K562 (cell line): ENCODE results near the gene PKP1.

Source experiments
- BRF1 ChIP-seq: IDR thresholded peaks from 3 replicates; pipeline ENCODE4 v1.6.1; 2011; ENCODE audit warnings: borderline replicate concordance, mild to moderate bottlenecking; ENCODE audit not compliant: insufficient read length; ENCODE audit errors: extremely low read depth
- CTCF ChIP-seq, 3 experiments: IDR thresholded peaks in 2 of 3; conservative IDR thresholded peaks in 1 of 3; 2 replicates each; pipeline ENCODE4 v1.5.1; 2011 to 2012; ENCODE audit warnings: low read length in 3 of 3, mild to moderate bottlenecking in 3 of 3, control low read depth in 2 of 3, improper control_type of control experiment in 1 of 3, inconsistent platforms in 1 of 3, low read depth in 1 of 3, mixed read lengths in 1 of 3, moderate library complexity in 1 of 3; ENCODE audit not compliant: insufficient read depth in 2 of 3
- FOXK2 ChIP-seq, 2 experiments: fragments of 450-650 bp; IDR thresholded peaks in 1 of 2; conservative IDR thresholded peaks in 1 of 2; 2 replicates each; pipeline ENCODE4 v1.6.1; 2016; ENCODE audit warnings: low read depth in 2 of 2, mild to moderate bottlenecking in 1 of 2
- LARP7 ChIP-seq: fragments of 450-650 bp; IDR thresholded peaks from 2 replicates; pipeline ENCODE4 v1.6.1; 2016
- PTRF ChIP-seq: fragments of 450-650 bp; IDR thresholded peaks from 2 replicates; pipeline ENCODE4 v1.6.1; 2016; ENCODE audit warnings: mild to moderate bottlenecking, missing genetic modification characterization, missing compliant biosample characterization
- ZBTB33 ChIP-seq: sonication (generic); formaldehyde crosslinking; IDR thresholded peaks from 2 replicates; pipeline ENCODE4 v1.8.1; 2023; ENCODE audit warnings: mild to moderate bottlenecking, missing genetic modification reagents
- ZFP36 ChIP-seq: fragments of 150-350 bp; IDR thresholded peaks from 2 replicates; pipeline ENCODE4 v1.6.1; 2018; ENCODE audit warnings: low read length, low read depth; ENCODE audit not compliant: partially characterized antibody

- TF ChIP-seq CTCF (IDR thresholded peaks at IDR 0.05 in 2 of 3, conservative IDR thresholded peaks at IDR 0.05 in 1 of 3; ENCODE audit: insufficient read depth in 2 of 3, low read depth in 1 of 3, low read length in 3 of 3) = no peak
- no peak for TF ChIP-seq ZFP36
- TF ChIP-seq ZBTB33 = no peak
- TF ChIP-seq PTRF (tag) = no peak
- TF ChIP-seq BRF1 = no peak
- no peak for TF ChIP-seq LARP7
- TF ChIP-seq FOXK2 (conservative IDR thresholded peaks at IDR 0.05 in 1 of 2, IDR thresholded peaks at IDR 0.05 in 1 of 2; ENCODE audit: low read depth in 2 of 2) = no peak
These were observed 18.8 kb upstream of the PKP1 start for GRCh38 chr1:201264554-201264953.
